ENCODE results near the gene C1orf53.
"Not testable (repeated sequence)": the region's sequence is repeated elsewhere in the genome, so short reads cannot be mapped to it uniquely, and the experiment has no call there.

The C1orf53 gene

DNA sequence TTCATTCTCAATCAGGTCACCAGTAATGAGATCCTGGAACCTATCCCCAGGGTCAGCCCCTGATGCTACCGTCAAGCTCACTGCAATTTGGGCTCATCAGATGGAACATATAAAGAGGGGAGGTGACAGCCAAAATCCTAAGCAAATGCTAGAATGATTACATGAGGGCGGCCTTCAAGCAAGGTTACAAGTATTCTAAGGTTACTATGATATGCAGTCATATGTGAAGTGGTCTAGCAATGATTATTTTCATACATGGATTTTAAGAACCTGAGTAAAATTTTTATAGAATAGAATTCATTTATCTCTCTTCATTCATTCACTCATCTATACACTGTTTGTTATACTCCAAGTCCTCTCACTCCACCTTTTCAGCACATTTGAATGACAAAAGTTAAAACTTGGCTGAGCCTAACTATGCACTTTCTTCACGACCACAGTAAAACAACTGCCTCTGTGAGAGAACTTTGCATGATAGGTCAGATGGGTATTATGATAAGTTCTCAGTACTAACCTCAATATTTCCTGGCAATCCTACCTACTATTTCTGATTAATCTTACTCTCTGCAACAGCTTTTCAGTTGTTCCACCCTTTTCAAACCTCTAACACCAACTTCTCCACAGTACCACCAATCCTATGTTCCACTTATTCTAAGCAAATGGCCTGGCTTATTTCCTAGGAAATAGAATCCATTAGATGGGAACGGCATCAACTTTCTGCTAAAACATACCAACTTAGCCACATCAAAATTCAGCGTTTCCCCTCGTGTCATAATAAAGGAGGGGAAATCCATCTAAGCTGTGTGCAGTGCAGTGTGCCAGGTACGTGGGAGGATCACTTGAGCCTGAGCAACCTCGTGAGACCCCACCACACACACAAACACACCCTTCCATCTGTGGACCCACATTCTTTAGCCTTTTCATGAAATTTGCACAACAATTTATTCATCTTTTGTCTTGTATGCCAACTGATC is 46.8 kb downstream of the C1orf53 start:
- H3K4me3 ChIP-seq (replicated peaks in 1 of 2; ENCODE audit: low read depth in 2 of 2, low read length in 2 of 2) = no peak overlapping the region
- TF ChIP-seq, protein P1, sequence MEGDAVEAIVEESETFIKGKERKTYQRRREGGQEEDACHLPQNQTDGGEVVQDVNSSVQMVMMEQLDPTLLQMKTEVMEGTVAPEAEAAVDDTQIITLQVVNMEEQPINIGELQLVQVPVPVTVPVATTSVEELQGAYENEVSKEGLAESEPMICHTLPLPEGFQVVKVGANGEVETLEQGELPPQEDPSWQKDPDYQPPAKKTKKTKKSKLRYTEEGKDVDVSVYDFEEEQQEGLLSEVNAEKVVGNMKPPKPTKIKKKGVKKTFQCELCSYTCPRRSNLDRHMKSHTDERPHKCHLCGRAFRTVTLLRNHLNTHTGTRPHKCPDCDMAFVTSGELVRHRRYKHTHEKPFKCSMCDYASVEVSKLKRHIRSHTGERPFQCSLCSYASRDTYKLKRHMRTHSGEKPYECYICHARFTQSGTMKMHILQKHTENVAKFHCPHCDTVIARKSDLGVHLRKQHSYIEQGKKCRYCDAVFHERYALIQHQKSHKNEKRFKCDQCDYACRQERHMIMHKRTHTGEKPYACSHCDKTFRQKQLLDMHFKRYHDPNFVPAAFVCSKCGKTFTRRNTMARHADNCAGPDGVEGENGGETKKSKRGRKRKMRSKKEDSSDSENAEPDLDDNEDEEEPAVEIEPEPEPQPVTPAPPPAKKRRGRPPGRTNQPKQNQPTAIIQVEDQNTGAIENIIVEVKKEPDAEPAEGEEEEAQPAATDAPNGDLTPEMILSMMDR (IDR thresholded peaks at IDR 0.05; ENCODE audit: low read depth, low read length) = no peak
- no peak for DNase-seq (ENCODE audit: low read depth in 2 of 2)

DNA sequence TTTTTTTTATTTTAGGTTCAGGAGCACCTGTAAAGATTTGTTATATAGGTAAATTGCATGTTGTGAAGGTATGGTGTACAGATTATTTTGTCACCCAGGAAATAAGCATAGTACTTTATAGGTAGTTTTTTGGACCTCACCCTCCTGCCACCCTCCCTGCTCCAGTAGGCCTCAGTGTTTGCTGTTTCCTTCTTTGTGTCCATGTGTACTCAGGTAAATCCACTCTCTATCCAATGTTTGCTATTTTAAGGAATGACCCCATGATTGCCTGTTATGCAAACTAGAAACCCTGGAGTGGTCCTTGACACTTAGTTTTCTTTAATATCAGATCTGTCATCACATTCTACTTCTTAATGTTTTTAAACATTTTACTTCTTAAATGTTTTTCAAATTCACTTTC is 48.7 kb downstream of the C1orf53 start:
- H3K4me3 ChIP-seq (replicated peaks in 1 of 2; ENCODE audit: low read depth in 2 of 2, low read length in 2 of 2) = no peak overlapping the region
- DNase-seq (ENCODE audit: low read depth in 2 of 2) = no peak
- TF ChIP-seq, protein P1 (IDR thresholded peaks at IDR 0.05; ENCODE audit: low read depth, low read length) = no peak

DNA sequence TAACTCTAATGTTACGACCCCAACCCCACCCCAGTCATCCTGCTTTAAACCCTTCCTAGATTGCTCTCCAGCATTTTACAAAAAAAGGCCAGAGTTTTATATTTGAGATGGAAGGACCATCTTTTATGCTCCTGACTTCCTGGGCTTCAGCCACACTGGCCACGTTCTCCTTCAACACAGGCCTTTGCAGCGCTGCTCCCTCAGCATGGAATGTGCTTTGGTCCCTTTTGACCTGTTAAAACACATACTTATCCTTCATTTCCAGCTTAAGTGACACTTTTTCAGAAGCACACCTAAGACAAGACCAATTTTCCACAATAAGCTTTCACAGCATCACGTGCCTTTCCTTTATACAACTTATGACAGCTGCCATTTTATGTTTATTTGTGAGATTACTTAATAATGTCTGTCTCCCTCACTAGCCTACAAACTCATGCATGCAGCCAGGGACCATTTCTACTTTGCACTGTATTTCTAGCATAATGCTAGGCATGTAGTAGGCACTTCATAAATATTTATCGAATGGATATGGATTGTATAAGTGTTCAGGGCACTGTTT is 49.3 kb downstream of the C1orf53 start:
- no peak overlapping the region for H3K4me3 ChIP-seq (replicated peaks in 1 of 2; ENCODE audit: low read depth in 2 of 2, low read length in 2 of 2)
- DNase-seq (ENCODE audit: low read depth in 2 of 2) = no peak
- TF ChIP-seq, protein P1 (IDR thresholded peaks at IDR 0.05; ENCODE audit: low read depth, low read length) = no peak

DNA sequence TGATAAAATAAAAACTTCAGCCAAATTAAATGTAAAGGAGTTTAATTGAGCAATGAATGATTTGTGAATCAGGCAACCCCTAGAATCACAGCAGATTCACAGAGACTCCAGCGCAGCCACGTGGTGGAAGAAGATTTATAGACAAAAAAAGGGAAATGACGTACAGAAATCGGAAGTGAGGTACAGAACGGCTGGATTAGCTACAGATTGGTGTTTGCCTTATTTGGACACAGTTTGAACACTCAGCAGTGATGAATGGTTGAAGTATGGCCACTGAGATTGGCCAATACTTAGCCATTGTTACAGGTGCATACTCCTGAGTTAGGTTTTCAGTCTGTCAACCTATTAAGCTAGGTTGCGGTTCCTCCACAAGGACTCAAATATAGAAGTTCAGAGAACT is 51.0 kb downstream of the C1orf53 start:
- DNase-seq (ENCODE audit: low read depth in 2 of 2); H3K4me3 ChIP-seq (replicated peaks in 1 of 2; ENCODE audit: low read depth in 2 of 2, low read length in 2 of 2): not testable (repeated sequence)

DNA sequence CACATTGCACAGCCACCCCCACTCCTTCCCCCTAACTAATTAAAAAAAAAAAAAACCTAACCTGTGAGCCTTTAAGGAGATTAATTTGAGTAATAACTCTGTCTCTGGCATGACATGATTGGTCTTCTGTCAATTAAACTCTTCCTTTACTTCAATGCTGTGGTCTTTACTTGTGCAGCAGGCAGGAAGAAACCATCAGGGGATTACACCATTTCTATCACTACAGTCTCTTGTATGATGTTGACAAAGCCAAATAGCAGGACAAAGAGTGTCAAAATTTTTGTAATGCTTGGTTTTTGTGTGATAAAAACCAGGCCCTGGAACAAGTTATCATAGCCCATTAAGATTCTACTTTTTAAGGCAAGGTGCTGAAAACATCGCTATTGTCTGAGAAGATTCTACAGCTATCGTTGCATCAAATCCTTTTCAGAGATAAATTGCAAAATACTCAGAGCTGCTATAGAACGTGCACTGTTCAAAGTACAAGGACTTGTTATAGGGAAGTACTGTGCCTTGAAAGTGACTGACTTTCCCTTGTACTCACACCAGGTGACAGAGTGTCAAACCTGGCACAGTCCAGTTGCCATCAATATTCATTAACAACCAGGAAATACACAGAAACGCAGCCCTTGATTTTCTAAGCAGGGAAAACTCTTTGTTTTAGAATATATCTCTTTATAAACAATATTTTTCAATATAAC is 52.4 kb downstream of the C1orf53 start:
- peak in 1 of 2 donors; percentile 16 for DNase-seq (ENCODE audit: low read depth in 2 of 2)

DNA sequence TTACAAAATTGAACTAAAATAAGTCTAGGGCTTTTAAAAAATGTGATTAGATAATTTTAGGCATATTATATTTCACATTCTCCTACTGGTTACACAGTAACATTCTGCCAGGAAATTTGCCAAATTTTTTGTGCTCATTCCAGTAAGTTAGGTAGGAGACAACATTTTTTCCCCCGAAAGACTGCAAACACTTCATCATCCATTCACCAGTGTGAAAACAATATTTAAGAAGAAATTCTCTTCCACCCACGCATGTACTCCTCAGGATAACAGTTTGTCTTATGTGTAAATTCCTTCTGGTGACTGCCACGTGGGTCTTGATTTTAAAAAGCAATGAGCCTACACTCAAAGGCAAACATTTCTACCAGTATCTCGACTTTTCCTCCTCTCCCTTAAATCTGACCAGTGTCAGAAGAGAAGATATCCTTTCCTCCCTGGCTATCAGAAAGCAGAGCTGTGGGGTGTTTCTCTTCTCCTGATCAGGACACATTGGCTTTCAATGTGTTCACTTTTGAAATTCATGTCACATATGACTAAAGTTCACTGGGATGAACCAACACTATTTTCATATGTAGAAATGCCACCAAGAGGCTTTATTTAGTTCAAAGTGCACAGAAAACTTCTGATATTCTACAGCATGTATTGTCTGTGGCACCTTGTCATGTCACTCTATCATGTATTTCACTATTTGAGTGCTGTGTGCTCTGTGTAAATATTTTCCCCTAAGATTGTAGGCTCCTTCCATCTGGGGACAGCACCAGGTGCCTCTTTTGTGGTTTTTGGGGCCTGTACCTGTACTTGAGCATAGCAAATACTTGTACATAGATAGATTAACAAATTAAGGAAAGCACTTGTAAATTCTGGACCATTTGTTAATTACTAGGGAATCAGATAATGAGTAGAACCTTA is 53.3 kb downstream of the C1orf53 start:
- TF ChIP-seq, protein P1 (IDR thresholded peaks at IDR 0.05; ENCODE audit: low read depth, low read length) = no peak
- peak; percentile 49 to 90 for DNase-seq (ENCODE audit: low read depth in 2 of 2)
- no peak overlapping the region for H3K4me3 ChIP-seq (replicated peaks in 1 of 2; ENCODE audit: low read depth in 2 of 2, low read length in 2 of 2)

More for the DNA sequence above, 52.4 kb downstream of the C1orf53 start:
- TF ChIP-seq, protein P1 (IDR thresholded peaks at IDR 0.05; ENCODE audit: low read depth, low read length) = no peak
- no peak overlapping the region for H3K4me3 ChIP-seq (replicated peaks in 1 of 2; ENCODE audit: low read depth in 2 of 2, low read length in 2 of 2)
